Stimulated activated CD4-positive, alpha-beta T cell treated with anti-CD3 and anti-CD28 coated beads, Interleukin-15, amount 100 ng/mL, for 48 hours (primary cell): ENCODE data around the gene IRS1.

Source experiments
- DNase-seq, 2 donors: peaks; one replicate each; pipeline ENCODE4 v3.0.0-alpha.2; 2020; ENCODE audit warnings: low read depth in 2 of 2

Gene IRS1

DNA sequence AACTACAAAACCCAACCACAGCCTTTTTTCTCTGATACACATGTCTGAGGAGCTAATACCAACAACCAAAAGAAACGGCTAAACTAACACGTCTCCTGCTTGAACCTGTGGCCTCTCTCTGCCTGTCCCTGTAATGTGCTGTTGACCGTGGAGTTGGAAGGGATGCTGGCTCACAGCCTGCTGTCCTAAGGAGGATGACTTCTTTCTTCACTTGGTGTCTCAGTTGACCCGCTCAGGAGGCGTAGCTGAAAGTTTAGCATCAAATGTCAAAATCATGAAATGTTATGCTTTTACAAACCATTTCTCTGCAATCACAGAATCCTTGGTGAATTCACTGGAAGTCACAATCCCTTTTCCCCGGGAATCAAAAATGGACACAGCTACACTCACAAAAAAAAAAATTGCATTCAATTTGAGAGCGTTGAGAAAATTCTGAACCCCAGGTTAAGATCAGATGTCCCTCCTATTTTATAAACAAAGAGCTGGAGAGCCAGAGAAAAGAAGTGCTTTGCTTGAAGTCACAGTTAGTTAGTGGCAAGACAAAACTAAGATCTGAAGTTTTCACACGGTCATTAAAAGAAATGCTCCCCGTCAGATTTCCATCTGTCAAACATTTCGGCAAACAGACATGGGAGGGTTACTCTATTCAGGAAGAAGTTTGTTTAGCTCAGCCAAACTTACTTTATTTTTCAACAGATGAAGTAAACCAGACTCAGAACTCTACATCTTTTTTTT lies 74.3 kb downstream of the IRS1 start:
- DNase-seq, result no peak

DNA sequence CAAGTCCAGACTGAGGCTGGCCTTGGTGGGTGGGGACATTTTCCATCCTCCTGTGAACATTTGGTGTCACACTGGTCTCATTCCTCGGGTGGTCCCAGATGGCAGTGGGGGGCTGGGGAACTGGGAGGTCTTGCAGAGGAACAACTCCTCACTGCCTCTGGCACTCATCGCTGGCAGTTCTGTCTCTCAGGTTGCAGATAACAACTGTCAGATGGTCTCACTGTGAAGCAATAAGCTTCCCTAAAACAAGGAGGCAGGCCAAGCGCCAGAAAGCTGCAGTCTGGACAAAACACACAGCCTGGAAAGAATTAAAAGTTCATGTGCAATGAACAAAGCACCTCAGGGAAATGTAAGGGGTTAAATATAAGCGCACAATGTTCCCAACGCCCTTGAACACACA lies 78.1 kb downstream of the IRS1 start:
- no peak for DNase-seq

DNA sequence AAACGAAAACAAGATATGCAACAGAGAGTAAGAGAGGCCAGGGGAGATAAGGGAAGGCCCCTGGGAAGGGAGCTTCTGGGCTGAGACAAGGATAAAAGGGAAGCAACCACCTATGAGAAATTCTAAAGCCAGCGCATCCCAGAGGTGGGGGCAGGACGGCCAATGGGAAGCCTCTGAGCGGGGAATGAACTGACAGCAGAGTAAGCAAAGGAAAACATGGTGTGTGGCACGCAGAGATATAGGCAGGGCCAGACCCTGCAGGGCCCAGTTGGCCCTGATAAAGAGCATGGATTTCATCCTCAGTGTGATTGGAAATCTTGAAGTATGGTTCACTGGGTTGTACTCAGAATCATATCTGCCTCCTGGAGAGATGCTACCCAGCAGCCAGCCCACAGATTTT lies 78.7 kb downstream of the IRS1 start:
- DNase-seq, result no peak

DNA sequence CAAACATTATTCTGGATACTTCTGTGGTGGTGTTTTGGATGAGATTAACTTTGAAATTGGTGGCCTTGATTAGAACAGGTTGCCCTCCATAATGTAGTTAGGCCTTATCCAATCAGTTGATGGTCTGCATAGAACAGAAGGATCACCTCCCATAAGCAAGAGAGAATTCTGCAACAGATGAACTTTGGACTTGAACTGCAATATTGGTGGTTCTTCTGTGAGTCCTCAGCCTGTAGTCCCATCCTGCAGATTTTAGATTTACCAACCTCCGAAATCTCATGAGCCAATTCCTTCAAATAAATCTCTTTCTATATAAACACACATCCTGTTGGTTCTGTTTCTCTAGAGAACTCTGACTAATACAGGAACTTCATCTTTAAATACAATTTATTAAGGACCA lies 81.9 kb downstream of the IRS1 start:
- no peak for DNase-seq

DNA sequence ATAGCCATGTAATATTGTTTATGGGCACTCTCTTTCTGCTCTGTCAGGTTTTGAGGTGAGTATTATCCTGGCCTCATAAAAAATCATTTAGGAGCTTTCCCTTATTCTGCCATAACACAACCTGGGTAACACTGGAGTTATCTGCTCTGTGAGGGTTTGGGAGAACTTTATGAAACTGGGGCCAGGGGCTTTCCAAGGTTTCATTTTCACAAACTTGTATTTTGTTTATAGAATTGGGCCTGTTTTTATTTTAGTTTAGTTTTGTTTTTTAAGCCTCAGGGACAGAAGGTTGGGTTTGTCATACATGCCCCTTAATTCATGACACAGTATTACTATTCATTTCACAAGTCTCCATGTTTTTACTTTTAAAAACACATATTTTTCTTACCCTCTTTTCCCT lies 83.5 kb downstream of the IRS1 start:
- no peak for DNase-seq

DNA sequence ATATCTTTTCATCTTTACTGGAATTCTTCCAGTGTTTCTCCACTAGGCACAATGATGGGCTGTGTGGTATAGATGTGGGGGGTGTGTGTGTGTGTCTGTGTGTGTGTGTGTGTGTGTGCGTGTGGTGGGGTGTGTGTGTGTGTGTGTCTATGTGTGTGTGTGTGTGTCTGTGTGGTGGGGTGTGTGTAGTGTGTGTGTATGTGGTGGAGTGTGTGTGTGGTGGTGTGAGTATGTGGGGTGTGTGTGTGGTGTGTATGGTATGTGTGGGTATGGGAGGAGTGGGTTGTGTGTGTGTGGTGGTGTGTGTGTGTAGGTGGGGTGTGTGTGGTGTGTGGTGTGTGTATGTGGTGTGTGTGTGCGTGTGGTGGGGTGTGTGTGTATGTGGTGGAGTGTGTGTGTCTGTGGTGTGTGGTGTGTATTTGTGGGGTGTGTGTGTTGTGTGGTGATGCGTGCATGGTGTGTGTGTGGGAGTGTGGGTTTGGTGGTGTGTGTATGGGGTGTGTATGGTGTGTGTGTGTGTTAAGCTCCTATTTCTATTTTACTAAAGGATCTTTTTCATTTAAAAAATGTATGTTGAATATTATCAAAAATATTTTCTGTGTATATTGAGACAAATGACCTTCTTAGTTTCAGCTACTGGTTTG lies 84.2 kb downstream of the IRS1 start:
- no peak for DNase-seq

DNA sequence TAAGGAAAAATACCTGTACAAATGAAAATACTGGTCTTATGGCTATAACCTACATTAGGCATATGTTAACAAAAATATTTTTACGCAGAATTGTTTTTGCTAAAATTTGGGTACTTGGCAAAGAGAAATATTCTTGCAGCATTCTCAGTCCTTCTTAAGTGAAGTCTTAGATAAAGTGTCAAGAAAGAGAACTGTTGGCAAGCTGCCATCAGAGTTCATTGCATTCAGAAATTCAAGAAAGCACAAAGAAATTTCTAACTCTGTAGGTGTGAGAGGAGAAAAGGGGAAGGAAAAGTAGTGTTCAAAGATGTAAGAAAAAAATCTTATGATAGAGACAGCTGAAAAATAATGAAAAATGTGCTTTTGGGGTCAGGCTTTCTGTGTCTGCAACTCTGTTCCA lies 86.7 kb downstream of the IRS1 start:
- DNase-seq, result no peak

DNA sequence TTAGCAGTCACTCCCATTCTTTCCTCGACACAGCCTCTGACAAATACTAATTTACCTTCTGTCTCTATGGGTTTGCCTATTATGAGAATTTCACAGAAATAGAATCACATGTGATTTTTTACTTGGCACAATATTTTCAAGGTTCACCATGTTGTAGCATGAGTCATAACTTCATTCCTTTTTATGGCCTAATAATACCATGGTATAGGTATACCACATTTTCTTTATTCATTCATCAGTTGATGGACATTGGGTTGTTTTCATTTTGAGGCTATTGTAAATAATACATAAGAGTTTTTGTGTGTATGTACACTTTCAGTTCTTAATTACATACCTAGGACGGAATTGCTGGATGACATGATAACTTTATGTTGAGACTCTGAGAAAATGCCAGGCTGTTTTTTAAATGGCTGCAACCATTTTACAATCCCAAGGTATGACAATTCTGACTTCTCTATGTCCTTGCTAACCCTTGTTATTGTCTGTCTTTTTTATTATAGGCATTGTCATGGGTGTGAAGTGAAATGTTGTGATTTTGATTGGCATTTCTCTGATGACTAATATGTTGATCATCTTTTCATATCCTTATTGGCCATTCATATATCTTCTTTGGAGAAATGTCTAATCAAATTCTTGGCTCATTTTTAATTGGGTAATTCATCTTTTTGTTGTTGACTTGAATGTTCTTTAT lies 87.9 kb downstream of the IRS1 start:
- no peak for DNase-seq

DNA sequence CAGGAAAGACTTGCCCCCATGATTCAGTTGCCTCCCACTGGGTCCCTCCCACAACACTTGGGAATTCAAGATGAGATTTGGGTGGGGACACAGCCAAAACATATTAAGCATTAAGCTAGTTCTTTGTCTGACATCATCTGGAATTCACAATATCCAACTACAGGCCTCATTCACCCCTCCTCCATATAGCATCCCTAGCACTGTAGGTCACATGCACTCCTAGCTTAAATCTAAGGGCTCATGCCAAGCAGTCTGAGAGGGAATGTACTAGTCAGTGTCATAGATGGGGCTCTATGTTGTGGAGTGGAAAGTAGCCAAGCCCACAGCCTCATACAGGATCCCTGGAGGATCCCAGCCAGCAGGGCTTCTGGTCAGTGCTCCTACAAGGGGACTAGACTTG lies 92.1 kb downstream of the IRS1 start:
- DNase-seq, result no peak

DNA sequence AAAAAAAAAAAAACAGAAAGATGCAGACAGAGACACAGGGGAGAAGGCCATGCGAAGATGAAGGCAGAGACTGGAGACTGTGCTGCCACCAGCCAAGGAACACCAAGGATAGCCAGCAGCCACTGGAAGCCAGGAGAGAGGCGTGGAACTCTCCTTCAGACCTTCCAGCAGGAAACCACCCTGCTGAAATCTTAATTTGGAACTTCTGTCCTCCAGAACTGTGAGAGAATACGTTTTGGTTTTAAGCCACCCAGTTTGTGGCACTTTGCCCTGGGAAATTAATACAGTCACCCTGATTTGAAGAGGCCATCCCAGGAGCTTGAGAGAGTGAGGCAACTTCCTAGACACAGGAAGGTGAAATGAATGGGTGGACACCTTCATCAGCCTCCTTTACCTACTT lies 93.7 kb downstream of the IRS1 start:
- no peak for DNase-seq

DNA sequence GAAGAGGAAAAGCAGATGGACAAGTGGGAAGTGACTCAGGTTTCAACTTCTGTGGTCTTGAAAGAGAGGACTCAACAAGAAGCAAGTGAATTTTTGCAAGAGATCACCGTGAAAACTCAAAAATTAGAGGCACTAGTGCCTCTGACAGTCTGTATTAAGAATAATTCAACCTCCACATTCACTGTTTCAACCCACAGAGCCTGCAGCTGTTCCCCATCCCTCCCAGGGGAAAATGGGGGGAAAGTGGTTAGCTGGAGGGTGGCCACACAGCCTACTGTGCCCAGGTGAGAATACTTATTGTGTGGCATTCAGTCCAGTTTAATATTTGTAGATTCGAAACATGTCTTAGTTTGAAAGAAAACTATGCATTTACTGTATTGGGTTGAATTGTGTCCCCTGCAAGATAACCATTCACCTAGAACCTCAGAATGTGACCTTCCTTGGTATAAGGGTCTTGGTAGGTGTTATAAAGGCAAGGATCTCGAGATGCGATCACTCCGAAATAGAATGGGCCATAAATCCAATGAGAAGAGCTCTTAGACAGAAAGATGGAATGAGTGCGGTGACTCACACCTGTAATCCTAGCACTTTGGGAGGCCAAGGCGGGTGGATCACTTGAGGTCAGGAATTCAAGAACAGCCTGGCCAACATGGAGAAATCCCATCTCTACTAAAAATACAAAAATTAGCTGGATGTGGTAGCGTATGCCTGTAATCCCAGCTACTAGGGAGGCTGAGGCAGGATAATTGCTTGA lies 94.3 kb downstream of the IRS1 start:
- no peak for DNase-seq

DNA sequence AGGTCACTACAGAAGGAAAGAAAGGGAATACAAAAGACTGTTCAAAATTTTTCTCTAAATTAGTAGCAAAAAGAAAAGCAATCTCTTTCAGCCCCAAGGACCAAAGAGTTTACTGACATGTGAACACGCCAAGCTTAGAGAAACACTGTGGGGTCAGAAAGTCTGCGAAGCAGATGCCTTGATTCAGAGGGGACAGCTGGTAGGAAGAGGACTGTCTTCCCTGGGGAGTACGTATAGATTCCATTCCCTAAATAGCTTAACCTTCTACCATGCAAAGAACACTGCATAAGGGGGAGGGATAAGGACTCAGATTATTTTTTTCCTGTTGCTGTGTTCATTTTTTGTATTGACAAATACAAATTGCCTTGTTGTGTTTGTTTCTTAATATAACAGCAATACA lies 96.1 kb downstream of the IRS1 start:
- no peak for DNase-seq

DNA sequence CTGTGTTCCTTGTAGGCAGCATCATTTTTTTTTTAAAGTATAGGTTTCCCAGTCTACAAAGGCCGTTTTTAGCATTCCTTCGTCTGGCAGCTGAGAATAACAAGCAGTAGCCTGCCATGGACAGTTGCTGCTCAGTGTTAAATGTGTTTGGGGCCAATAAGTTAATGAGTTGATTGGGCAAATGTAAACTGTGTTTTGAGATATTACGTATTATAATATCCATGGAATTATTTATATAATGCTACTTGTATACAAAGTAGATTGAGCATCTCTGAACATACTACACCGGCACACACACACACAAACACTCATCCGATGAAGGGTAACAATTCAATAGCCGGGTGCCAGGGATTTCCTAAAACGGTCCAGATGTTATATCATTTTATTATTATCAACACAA lies 97.2 kb downstream of the IRS1 start:
- no peak for DNase-seq

DNA sequence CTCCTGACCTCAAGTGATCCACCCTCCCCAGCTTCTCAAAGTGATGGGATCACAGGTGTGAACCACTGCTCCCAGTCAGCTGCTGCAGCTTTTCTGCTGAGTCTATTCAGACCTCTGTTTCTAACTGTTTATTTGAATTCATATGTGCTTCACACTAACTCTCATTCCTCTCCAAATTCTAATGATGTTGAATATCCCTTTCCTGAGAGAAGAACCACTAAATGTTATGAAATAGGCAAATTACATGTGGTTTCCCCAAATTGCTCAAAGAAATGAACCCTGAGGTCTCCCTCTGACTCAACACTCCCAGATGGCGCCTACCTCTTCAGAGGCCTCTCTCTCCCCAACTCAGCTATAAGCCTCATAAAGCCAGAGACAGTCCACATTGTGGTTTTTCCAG lies 98.6 kb downstream of the IRS1 start:
- no peak for DNase-seq

DNA sequence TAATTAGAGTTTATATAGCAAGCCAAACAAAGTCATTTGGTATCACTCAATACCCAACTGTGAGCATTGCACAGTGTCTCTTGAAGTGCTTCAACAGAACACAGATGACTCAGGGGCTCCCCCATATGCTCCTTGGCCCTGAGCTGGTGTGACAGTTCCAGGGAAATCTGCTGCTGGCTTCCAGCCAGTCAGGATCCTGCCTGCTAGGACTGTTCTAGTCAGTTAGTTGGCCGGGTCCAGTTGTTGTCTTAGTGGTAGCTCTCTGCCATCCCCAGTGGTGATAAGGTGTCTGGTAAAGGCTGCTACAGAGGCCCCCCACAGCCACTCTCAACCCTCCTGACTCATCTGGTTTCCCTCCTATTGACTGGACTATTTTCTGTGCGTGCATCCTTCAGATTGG lies 100.3 kb downstream of the IRS1 start:
- DNase-seq, result no peak

DNA sequence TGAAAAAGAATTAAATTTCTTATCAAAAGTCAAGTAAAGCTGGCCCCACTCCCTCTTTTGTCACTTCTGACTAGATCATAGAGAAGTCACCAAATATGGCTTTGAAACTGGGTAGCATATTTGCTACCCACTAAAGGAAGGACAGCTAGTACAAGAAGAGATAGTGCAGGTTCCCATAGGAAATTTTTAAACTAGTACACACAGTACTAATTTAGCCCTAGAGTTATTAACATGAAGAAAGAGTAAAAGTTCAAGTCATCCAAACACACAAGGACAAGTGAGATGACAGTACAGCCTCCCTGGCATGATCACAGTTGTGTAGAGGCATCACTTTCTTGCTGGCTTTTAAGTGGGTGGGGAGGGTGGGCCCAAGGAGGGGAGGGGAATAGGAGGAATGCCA lies 100.9 kb downstream of the IRS1 start:
- DNase-seq, result no peak

DNA sequence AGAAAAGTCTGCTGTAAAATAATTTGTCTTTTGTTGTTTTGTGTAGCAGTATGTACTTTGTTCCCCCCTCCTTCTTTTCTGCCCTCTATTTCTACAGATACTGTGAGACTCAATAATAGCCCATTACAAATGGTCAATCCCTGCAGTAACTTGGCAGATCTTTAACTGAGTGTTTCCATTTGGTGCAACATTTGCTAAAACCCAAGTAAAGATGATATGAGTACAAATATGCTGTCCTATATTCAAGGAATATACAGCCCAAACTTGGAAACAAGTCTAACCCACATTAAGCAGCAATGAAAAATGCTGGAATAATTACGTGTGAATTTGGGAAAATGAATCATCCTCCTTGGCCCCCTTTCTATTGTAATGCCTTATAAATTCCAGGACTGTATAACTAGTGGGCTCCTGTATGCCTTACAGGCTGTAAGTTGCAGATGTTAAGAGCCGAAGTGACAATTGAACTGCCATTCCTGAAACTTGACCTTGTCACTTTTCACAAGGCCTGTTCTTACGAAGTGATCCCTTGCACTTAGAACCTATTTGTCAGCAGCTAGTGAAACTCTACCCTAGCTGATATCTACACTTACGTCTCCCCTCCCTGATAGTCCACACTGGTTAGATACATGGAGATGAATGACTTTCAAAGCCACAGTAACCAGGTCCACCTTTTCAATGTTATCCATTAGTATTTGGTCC lies 104.9 kb downstream of the IRS1 start:
- DNase-seq, result no peak

DNA sequence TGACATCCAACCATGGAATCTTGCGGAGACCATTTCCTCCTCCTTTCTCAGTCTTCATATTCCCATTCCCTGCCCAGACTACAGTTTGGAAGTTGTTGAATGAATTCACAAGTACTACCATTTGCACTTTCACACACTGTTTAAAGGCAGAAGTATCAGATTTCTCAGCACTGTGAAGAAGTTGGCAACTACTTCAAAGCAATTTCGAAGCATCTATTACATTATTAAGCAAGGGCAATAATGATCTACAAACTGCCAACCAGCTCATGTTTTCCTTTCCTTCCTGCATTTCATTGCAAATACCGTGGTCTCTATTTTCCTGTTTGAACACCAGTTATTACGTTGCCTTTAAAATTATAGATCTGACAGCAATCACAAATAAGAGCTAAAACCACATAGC lies 105.5 kb downstream of the IRS1 start:
- no peak for DNase-seq

DNA sequence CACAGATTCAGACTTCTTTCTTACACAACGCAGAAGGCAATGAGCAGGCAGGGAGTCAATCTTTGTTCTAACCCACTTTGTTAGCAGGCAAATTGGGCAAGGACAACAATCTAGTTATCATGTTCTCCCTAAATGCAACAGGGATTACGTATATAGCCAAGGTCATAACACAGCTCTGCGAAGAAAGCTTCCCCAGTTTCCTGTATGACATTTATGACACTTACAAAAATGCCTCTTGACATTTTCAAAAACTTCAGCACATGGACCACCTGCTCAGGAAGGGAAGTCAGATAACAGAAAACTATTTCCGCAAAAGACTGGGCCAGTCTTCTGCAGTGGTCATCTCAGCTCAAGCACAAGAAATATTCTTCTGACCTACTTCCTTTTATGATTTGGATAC lies 106.1 kb downstream of the IRS1 start:
- no peak for DNase-seq

DNA sequence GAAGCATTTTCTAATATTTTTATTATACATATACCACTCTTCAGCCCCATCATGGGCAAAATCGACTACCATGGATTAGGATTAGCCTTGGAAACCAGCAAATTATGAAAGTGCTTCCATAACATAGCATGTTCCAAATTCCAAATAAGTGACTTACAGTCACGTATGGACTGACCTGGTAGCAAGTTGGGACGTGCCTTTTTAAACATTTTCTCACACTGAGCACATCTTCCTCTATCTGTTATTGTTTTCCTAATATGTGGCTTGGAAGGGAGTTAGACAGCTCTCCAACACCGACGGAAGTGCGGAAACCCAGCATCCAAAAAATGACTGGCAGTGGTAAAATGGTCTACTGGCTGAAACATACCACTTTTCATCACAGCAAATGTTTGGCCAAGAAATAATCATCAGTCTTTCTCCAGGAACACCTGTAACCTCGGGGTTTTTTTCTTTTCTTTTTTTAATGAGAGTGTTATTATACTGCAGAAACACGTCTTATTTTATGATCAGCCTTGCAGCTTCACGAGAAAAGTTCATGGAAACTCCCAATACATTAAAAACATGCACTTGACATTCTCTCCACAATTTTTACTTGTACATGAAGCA lies 107.0 kb downstream of the IRS1 start:
- no peak for DNase-seq

DNA sequence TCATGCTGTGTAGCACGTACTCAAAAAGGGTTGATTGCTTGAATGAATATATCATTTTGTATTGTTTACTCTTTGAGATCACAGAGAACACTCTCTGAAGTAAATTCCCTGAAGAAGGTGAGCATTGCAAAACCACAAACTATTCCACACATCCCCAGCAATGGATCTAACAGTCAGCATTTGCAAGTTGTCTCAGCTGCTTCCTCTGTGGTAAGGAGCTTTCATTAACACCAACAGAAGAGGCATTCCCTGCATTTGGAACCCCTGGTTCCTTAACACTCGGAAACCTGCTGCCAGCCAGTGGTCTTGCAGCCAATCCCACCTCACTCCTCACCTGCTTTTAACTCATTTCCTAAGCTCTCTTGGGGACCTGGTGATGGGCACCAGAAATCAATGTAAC lies 108.4 kb downstream of the IRS1 start:
- DNase-seq, result no peak
